PC-9 (cell line): Measurements from ENCODE around the gene CSTF1.
"Not testable (repeated sequence)": the region's sequence is repeated elsewhere in the genome, so short reads cannot be mapped to it uniquely, and the experiment has no call there.

Experiments
- CTCF ChIP-seq: fragments of 200-600 bp; sonication (generic); conservative IDR thresholded peaks from 2 replicates; pipeline ENCODE4 v1.6.1; 2017; ENCODE audit warnings: mixed run types, antibody characterized with exemption, mild to moderate bottlenecking, moderate library complexity
- EZH2 ChIP-seq: fragments of 200-600 bp; sonication (generic); IDR thresholded peaks from 2 replicates; pipeline ENCODE4 v1.8.0; 2017; ENCODE audit warnings: antibody characterized with exemption, low read depth

GRCh38 chr20:56411287-56411686 is 18.8 kb downstream of the CSTF1 start:
- not testable (repeated sequence) for TF ChIP-seq CTCF, EZH2
